Neuron (in vitro differentiated cells): ENCODE data around the gene ZNF443.
"Not testable (repeated sequence)": the region's sequence is repeated elsewhere in the genome, so short reads cannot be mapped to it uniquely, and the experiment has no call there.

Experiments used
- H2AFZ ChIP-seq: one replicate; pipeline ENCODE4 v1.6.1; 2013; ENCODE audit warnings: low read depth, mild to moderate bottlenecking, inconsistent platforms, low read length, moderate library complexity
- H3K27me3 ChIP-seq: one replicate; pipeline ENCODE4 v1.6.1; 2013; ENCODE audit warnings: low read length; ENCODE audit not compliant: insufficient read depth
- H3K36me3 ChIP-seq: one replicate; pipeline ENCODE4 v1.6.1; 2013; ENCODE audit warnings: low read length; ENCODE audit not compliant: insufficient read depth
- H3K4me1 ChIP-seq: one replicate; pipeline ENCODE4 v1.6.1; 2013; ENCODE audit warnings: low read length; ENCODE audit not compliant: insufficient read depth
- H3K4me3 ChIP-seq: 2 replicates; pipeline ENCODE4 v1.5.1; 2013; ENCODE audit warnings: mild to moderate bottlenecking, low read length, moderate library complexity
- H3K9me3 ChIP-seq: one replicate; pipeline ENCODE4 v1.6.1; 2013; ENCODE audit warnings: low read length

ZNF443 gene

GRCh38 chr19:12391148-12391547 is 49.7 kb downstream of the ZNF443 start:
- H3K4me1 ChIP-seq, H3K4me3 ChIP-seq, H2AFZ ChIP-seq, H3K27me3 ChIP-seq: not testable (repeated sequence)
- Histone ChIP-seq H3K36me3 (peaks cover 19% of the 10 kb centered on the region), H3K9me3 (peaks cover 27% of the 10 kb centered on the region)

GRCh38 chr19:12386365-12386764 is 54.5 kb downstream of the ZNF443 start:
- H3K9me3 ChIP-seq, result peaks cover 19% of the 10 kb centered on the region
- H3K4me3 ChIP-seq, H2AFZ ChIP-seq, H3K27me3 ChIP-seq, H3K4me1 ChIP-seq: not testable (repeated sequence)
- H3K36me3 ChIP-seq, result peaks cover 13% of the 10 kb centered on the region

- Histone ChIP-seq H3K9me3 (peaks cover 23% of the 10 kb centered on the region), H2AFZ (no peak overlapping the region), H3K4me1 (no peaks in the 10 kb centered on the region), H3K4me3 (no peak overlapping the region), H3K27me3 (no peaks in the 10 kb centered on the region), H3K36me3 (no peaks in the 10 kb centered on the region)
Observed at GRCh38 chr19:12380444-12380737, 60.4 kb downstream of the ZNF443 start.

- Histone ChIP-seq H3K27me3 (no peaks in the 10 kb centered on the region), H3K4me1 (no peaks in the 10 kb centered on the region), H3K36me3 (no peaks in the 10 kb centered on the region), H3K4me3 (no peak overlapping the region), H2AFZ (no peak overlapping the region), H3K9me3 (peaks cover 23% of the 10 kb centered on the region)
Observed at GRCh38 chr19:12379732-12380443, 60.9 kb downstream of the ZNF443 start.
